NCI-H1092 (cell line): Measurements from ENCODE around the gene PTS.
"Not testable (repeated sequence)": the region's sequence is repeated elsewhere in the genome, so short reads cannot be mapped to it uniquely, and the experiment has no call there.

ENCODE experiments used
- DNase-seq: peaks from one replicate; lab custom pipeline; 2025; lab: John Stamatoyannopoulos, UW

PTS gene

GRCh38 chr11:112226062-112226830, at the start of gene PTS:
Gene PTS, plus strand, starts transcription at chr11:112226428. Its CDS starts 16 bp downstream, at chr11:112226444.
- DNase-seq, result peak; percentile 82

- no peak for DNase-seq
These were observed 48.6 kb upstream of the PTS start for GRCh38 chr11:112177589-112177988.

GRCh38 chr11:112178428-112178827, 47.8 kb upstream of the PTS start:
- DNase-seq, result no peak

- no peak for DNase-seq
These were observed 47.3 kb upstream of the PTS start for GRCh38 chr11:112178936-112179335.

- DNase-seq, result no peak
These were observed 46.6 kb upstream of the PTS start for GRCh38 chr11:112179601-112180000.

GRCh38 chr11:112182867-112183266, 43.4 kb upstream of the PTS start:
- DNase-seq, result no peak

- no peak for DNase-seq
These were observed 40.3 kb upstream of the PTS start for GRCh38 chr11:112185883-112186282.

- DNase-seq, result no peak
These were observed 39.9 kb upstream of the PTS start for GRCh38 chr11:112186304-112186703.

- not testable (repeated sequence) for DNase-seq
These were observed 31.1 kb upstream of the PTS start for GRCh38 chr11:112195113-112195512.

- DNase-seq, result no peak
These were observed 30.3 kb upstream of the PTS start for GRCh38 chr11:112195951-112196351.

- no peak for DNase-seq
These were observed 29.6 kb upstream of the PTS start for GRCh38 chr11:112196519-112197087.

GRCh38 chr11:112199101-112199500, 27.1 kb upstream of the PTS start:
- DNase-seq, result not testable (repeated sequence)

GRCh38 chr11:112200252-112200651, 26.0 kb upstream of the PTS start:
- no peak for DNase-seq

- DNase-seq, result no peak
These were observed 20.2 kb upstream of the PTS start for GRCh38 chr11:112206071-112206470.

- no peak for DNase-seq
These were observed 15.3 kb upstream of the PTS start for GRCh38 chr11:112210890-112211289.

GRCh38 chr11:112211536-112211935, 14.7 kb upstream of the PTS start:
- no peak for DNase-seq

- no peak for DNase-seq
These were observed 13.9 kb upstream of the PTS start for GRCh38 chr11:112212290-112212689.

GRCh38 chr11:112212710-112213109, 13.5 kb upstream of the PTS start:
- no peak for DNase-seq

- DNase-seq, result no peak
These were observed 12.5 kb upstream of the PTS start for GRCh38 chr11:112213753-112214152.

GRCh38 chr11:112215621-112216020, 10.6 kb upstream of the PTS start:
- DNase-seq, result no peak

GRCh38 chr11:112216561-112217105, 9.6 kb upstream of the PTS start:
- DNase-seq, result no peak

GRCh38 chr11:112219476-112220232, 6.6 kb upstream of the PTS start:
- DNase-seq, result peak; percentile 66
